ENCODE results near the gene ZNF354C. TPM values are rescaled to one million over a fixed set of nuclear protein-coding genes. Genes with fewer than 3 reads are reported as not detected.

The ZNF354C gene
- total and polyA plus RNA-seq, 9 of the 15 experiments (the other 6 are each of a cell fraction or from before 2014, with no cell fraction given): 0.01 to 0.08 (median 0.03) TPM; not detected in 1

- 18% methylated on average over 8 of the region's 9 CpGs for WGBS (ENCODE audit: insufficient coverage, low coverage, missing lambda C conversion rate)
- POLR2A ChIA-PET: interaction anchor here (1.7 kb wide), 1 partner anchor 14 kb away, joined by 4 read pairs; no protein-coding TSS in a partner anchor
Measured at GRCh38 chr5:179051784-179052183, 8.4 kb upstream of the ZNF354C start.

More at GRCh38 chr5:179051784-179052183, 8.4 kb upstream of the ZNF354C start:
- no peaks in the 10 kb centered on the region for H3K79me2 ChIP-seq (ENCODE audit: control insufficient read depth, insufficient read depth, low read length)
- in situ Hi-C loops (cut with MboI): no loop called here
- no peaks in the 10 kb centered on the region for H3K27me3 ChIP-seq (ENCODE audit: control insufficient read depth in 2 of 2, insufficient read depth in 2 of 2, low read length in 2 of 2)
- intact Hi-C loops (cut with micrococcal nuclease): no loop called here
- no peak overlapping the region for H3K27ac ChIP-seq (ENCODE audit: extremely low read depth, low read depth, low read length)
- H3K36me3 ChIP-seq (ENCODE audit: control insufficient read depth, insufficient read depth, low read length): no peaks in the 10 kb centered on the region
- H3K9me3 ChIP-seq (replicated peaks; ENCODE audit: control insufficient read depth, insufficient read depth, low read depth, low read length): no peaks in the 10 kb centered on the region
- no peaks in the 10 kb centered on the region for H3K9me1 ChIP-seq (ENCODE audit: control insufficient read depth, insufficient read depth, low read length)
- no peak overlapping the region for H3K9ac ChIP-seq (ENCODE audit: insufficient read depth in 1 of 2, low read depth in 2 of 2, low read length in 2 of 2)
- no peak overlapping the region for H2AFZ ChIP-seq (ENCODE audit: low read depth, low read length)
- CTCF ChIA-PET (ENCODE audit: low intra/inter-chr PET ratio): no interaction called here
- H3K4me3 ChIP-seq: no peak overlapping the region
- TF ChIP-seq KLF6 (CRISPR knock-in tag; IDR thresholded peaks at IDR 0.05; ENCODE audit: borderline replicate concordance): no peak
- TF ChIP-seq ZNF589 (CRISPR knock-in tag; IDR thresholded peaks at IDR 0.05; ENCODE audit: low read depth): no peak
- no peak for TF ChIP-seq HOMEZ (CRISPR knock-in tag; IDR thresholded peaks at IDR 0.05)
- TF ChIP-seq HNRNPL (IDR thresholded peaks at IDR 0.05; ENCODE audit: low read depth, low read length): no peak
- no peak for TF ChIP-seq CTCFL (IDR thresholded peaks at IDR 0.05; ENCODE audit: borderline replicate concordance, insufficient read depth, low read depth, low read length, poor library complexity, severe bottlenecking)
- no peak for TF ChIP-seq ZNF668 (CRISPR knock-in tag; IDR thresholded peaks at IDR 0.05)
- FAIRE-seq (no peak), DNase-seq (ENCODE audit: extremely low read depth in 1 of 4, low spot score in 3 of 4) (no peak), ATAC-seq (no peak)
- H3K4me1 ChIP-seq (replicated peaks in 1 of 2; ENCODE audit: control insufficient read depth in 2 of 2, insufficient read depth in 2 of 2, low read length in 2 of 2): no peaks in the 10 kb centered on the region; a peak in 1 of 5 replicates
- no peaks in the 10 kb centered on the region for H4K20me1 ChIP-seq (replicated peaks; ENCODE audit: control insufficient read depth, insufficient read depth, low read length)
- BruUV-seq (replicated peaks): no TSS peak
- no peak overlapping the region for H3K4me2 ChIP-seq (ENCODE audit: insufficient read depth, low read length)
